ENCODE data around the gene MAST2. TPM values are rescaled to one million over a fixed set of nuclear protein-coding genes. Genes with fewer than 3 reads are reported as not detected.

The MAST2 gene
- total and polyA plus RNA-seq, 9 of the 15 experiments (the other 6 are each of a cell fraction or from before 2014, with no cell fraction given), result 0.73 to 32.0 (median 17.8) TPM

- no peak for TF ChIP-seq CEBPG (CRISPR knock-in tag; IDR thresholded peaks at IDR 0.05)
- 0 out of 4 replicates have a peak, but pooled peaks of 1 of the 2 experiments have one; percentile 14 for TF ChIP-seq CEBPG (tag; conservative IDR thresholded peaks at IDR 0.05 in 1 of 2, IDR thresholded peaks at IDR 0.05 in 1 of 2)
- TF ChIP-seq, protein P1, sequence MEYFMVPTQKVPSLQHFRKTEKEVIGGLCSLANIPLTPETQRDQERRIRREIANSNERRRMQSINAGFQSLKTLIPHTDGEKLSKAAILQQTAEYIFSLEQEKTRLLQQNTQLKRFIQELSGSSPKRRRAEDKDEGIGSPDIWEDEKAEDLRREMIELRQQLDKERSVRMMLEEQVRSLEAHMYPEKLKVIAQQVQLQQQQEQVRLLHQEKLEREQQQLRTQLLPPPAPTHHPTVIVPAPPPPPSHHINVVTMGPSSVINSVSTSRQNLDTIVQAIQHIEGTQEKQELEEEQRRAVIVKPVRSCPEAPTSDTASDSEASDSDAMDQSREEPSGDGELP (CRISPR knock-in tag; IDR thresholded peaks at IDR 0.05; ENCODE audit: borderline replicate concordance), result peak; percentile 96
- TF ChIP-seq, protein P2, sequence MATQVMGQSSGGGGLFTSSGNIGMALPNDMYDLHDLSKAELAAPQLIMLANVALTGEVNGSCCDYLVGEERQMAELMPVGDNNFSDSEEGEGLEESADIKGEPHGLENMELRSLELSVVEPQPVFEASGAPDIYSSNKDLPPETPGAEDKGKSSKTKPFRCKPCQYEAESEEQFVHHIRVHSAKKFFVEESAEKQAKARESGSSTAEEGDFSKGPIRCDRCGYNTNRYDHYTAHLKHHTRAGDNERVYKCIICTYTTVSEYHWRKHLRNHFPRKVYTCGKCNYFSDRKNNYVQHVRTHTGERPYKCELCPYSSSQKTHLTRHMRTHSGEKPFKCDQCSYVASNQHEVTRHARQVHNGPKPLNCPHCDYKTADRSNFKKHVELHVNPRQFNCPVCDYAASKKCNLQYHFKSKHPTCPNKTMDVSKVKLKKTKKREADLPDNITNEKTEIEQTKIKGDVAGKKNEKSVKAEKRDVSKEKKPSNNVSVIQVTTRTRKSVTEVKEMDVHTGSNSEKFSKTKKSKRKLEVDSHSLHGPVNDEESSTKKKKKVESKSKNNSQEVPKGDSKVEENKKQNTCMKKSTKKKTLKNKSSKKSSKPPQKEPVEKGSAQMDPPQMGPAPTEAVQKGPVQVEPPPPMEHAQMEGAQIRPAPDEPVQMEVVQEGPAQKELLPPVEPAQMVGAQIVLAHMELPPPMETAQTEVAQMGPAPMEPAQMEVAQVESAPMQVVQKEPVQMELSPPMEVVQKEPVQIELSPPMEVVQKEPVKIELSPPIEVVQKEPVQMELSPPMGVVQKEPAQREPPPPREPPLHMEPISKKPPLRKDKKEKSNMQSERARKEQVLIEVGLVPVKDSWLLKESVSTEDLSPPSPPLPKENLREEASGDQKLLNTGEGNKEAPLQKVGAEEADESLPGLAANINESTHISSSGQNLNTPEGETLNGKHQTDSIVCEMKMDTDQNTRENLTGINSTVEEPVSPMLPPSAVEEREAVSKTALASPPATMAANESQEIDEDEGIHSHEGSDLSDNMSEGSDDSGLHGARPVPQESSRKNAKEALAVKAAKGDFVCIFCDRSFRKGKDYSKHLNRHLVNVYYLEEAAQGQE (IDR thresholded peaks at IDR 0.05; ENCODE audit: borderline replicate concordance), result peak; percentile 86
- TF ChIP-seq, protein P2 (CRISPR knock-in tag; IDR thresholded peaks at IDR 0.05; ENCODE audit: low read depth), result no peak
- no peak for TF ChIP-seq ZNF696 (CRISPR knock-in tag; conservative IDR thresholded peaks at IDR 0.05)
- TF ChIP-seq ZNF778 (CRISPR knock-in tag; IDR thresholded peaks at IDR 0.05), result no peak
- peak in 1 of 2 experiments; percentile 76; a peak in 1 of 4 replicates for TF ChIP-seq FOXA3 (CRISPR knock-in tag; conservative IDR thresholded peaks at IDR 0.05 in 1 of 2, IDR thresholded peaks at IDR 0.05 in 1 of 2)
- no peak for TF ChIP-seq CBX8 (IDR thresholded peaks at IDR 0.05; ENCODE audit: borderline replicate concordance, extremely low read depth, low read depth, low read length, poor library complexity, severe bottlenecking)
- TF ChIP-seq BRD9 (IDR thresholded peaks at IDR 0.05; ENCODE audit: low read depth, partially characterized antibody), result peak; percentile 72
- TF ChIP-seq HDAC3 (IDR thresholded peaks at IDR 0.05; ENCODE audit: borderline replicate concordance, partially characterized antibody), result peak; percentile 46
- no peak; the same call in 1 of the 2 replicates for TF ChIP-seq RAD51 (IDR thresholded peaks at IDR 0.05; ENCODE audit: borderline replicate concordance, low read depth)
- peak; percentile 49; the same call in 1 of the 2 replicates for TF ChIP-seq HDAC2 (IDR thresholded peaks at IDR 0.05)
- TF ChIP-seq, protein P3, sequence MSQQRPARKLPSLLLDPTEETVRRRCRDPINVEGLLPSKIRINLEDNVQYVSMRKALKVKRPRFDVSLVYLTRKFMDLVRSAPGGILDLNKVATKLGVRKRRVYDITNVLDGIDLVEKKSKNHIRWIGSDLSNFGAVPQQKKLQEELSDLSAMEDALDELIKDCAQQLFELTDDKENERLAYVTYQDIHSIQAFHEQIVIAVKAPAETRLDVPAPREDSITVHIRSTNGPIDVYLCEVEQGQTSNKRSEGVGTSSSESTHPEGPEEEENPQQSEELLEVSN (IDR thresholded peaks at IDR 0.05; ENCODE audit: borderline replicate concordance in 1 of 2, extremely low read depth in 1 of 2, insufficient read depth in 1 of 2, insufficient read length in 1 of 2, low read depth in 1 of 2, low read length in 1 of 2, poor library complexity in 1 of 2, severe bottlenecking in 1 of 2), result peak; percentile 84 to 89
- TF ChIP-seq SETDB1 (IDR thresholded peaks at IDR 0.05; ENCODE audit: low read length), result no peak
These were observed 791 bp upstream of the MAST2 start (continued) for GRCh38 chr1:45802343-45803298.
